HepG2 (cell line): ENCODE results near the gene MTA2. TPM values are rescaled to one million over a fixed set of nuclear protein-coding genes. Genes with fewer than 3 reads are reported as not detected.
A peak's percentile ranks its signal among the peaks of the same experiment; 100 is the strongest.

Experiments used
- BCL6 ChIP-seq: IDR thresholded peaks from 2 replicates; pipeline ENCODE4 v1.6.1; 2016; ENCODE audit warnings: missing genetic modification reagents, missing compliant biosample characterization
- CBFB ChIP-seq: sonication (generic); formaldehyde crosslinking; IDR thresholded peaks from 2 replicates; pipeline ENCODE4 v1.4.0; 2020; ENCODE audit warnings: missing genetic modification reagents
- ELF1 ChIP-seq: sonication (generic); formaldehyde crosslinking; IDR thresholded peaks from 2 replicates; pipeline ENCODE4 v1.4.0; 2020; ENCODE audit warnings: missing genetic modification reagents
- KMT2B ChIP-seq: IDR thresholded peaks from 2 replicates; pipeline ENCODE4 v1.6.1; 2016; ENCODE audit warnings: missing genetic modification reagents, missing compliant biosample characterization
- MXD4 ChIP-seq: IDR thresholded peaks from 2 replicates; pipeline ENCODE4 v1.6.1; 2016; ENCODE audit warnings: mild to moderate bottlenecking, missing biosample characterization, missing genetic modification reagents
- NR2F6 ChIP-seq, 2 experiments: IDR thresholded peaks; 2 replicates each; pipeline ENCODE4 v1.6.1; 2016; ENCODE audit warnings: antibody characterized with exemption in 1 of 2, mild to moderate bottlenecking in 1 of 2
- RFXAP ChIP-seq: sonication (generic); formaldehyde crosslinking; IDR thresholded peaks from 2 replicates; pipeline ENCODE4 v1.4.0; 2020; ENCODE audit warnings: missing genetic modification reagents, borderline replicate concordance
- THAP9 ChIP-seq: sonication (generic); formaldehyde crosslinking; IDR thresholded peaks from 2 replicates; pipeline ENCODE4; 2020; ENCODE audit warnings: missing genetic modification reagents, mild to moderate bottlenecking, borderline replicate concordance
- ZBTB39 ChIP-seq: sonication (generic); formaldehyde crosslinking; IDR thresholded peaks from 2 replicates; pipeline ENCODE4 v1.5.0; 2020; ENCODE audit warnings: missing genetic modification reagents
- ZFP37 ChIP-seq: sonication (generic); formaldehyde crosslinking; IDR thresholded peaks from 2 replicates; pipeline ENCODE4 v1.4.0; 2020; ENCODE audit warnings: missing genetic modification reagents, borderline replicate concordance
- ZNF180 ChIP-seq: sonication (generic); formaldehyde crosslinking; IDR thresholded peaks from 2 replicates; pipeline ENCODE4 v1.4.0; 2020; ENCODE audit warnings: low read depth, missing genetic modification reagents, borderline replicate concordance
- ZNF20 ChIP-seq: sonication (generic); formaldehyde crosslinking; IDR thresholded peaks from 2 replicates; pipeline ENCODE4 v1.4.0; 2020; ENCODE audit warnings: mild to moderate bottlenecking, moderate library complexity, missing genetic modification reagents
- ZNF230 ChIP-seq: sonication (generic); formaldehyde crosslinking; IDR thresholded peaks from 2 replicates; pipeline ENCODE4 v1.4.0; 2020; ENCODE audit warnings: mild to moderate bottlenecking, missing genetic modification reagents
- ZNF484 ChIP-seq: sonication (generic); formaldehyde crosslinking; IDR thresholded peaks from 2 replicates; pipeline ENCODE4 v1.5.1; 2020; ENCODE audit warnings: mild to moderate bottlenecking, low read depth, missing genetic modification reagents, borderline replicate concordance
- ZNF546 ChIP-seq: sonication (generic); formaldehyde crosslinking; conservative IDR thresholded peaks from 2 replicates; pipeline ENCODE4 v1.8.1; 2023; ENCODE audit warnings: mild to moderate bottlenecking, missing genetic modification reagents
- ZNF720 ChIP-seq: sonication (generic); formaldehyde crosslinking; IDR thresholded peaks from 2 replicates; pipeline ENCODE4 v1.4.0; 2020; ENCODE audit warnings: missing genetic modification reagents
- polyA plus RNA-seq, 8 experiments: library from polyadenylated mRNA; depleted of rRNA in 3 of 8; stranded (reverse) in 7 of 8; unstranded in 1 of 8; fragments of >200 nt; fragmentation: Illumina TruSeq in 4 of 8; extraction: Trizol in 4 of 8; gene quantifications; 2 replicates each; pipeline versions ENCODE4 v1.2.1 to v1.2.3, GENCODE V29; 2011 to 2016; ENCODE audit warnings: low read depth in 4 of 8, missing spikeins in 1 of 8, mixed read lengths in 1 of 8; ENCODE audit not compliant: insufficient read depth in 1 of 8
- total RNA-seq, 5 experiments: library from RNA; depleted of rRNA; stranded (reverse); fragments of >200 nt; fragmentation: Illumina TruSeq; extraction: Trizol; gene quantifications; 2 replicates each; pipeline ENCODE4 v1.2.3, GENCODE V29; 2016; ENCODE audit warnings: low read depth in 1 of 5
- TF ChIP-seq, protein P1 (sequence below): sonication (generic); formaldehyde crosslinking; IDR thresholded peaks from 2 replicates; pipeline ENCODE4 v1.5.0; 2020; ENCODE audit warnings: mild to moderate bottlenecking, missing genetic modification reagents
- TF ChIP-seq, protein P2 (sequence below): sonication (generic); formaldehyde crosslinking; IDR thresholded peaks from 2 replicates; pipeline ENCODE4 v1.4.0; 2020; ENCODE audit warnings: mild to moderate bottlenecking, missing genetic modification reagents, borderline replicate concordance
- TF ChIP-seq, protein P3 (sequence below): sonication (generic); formaldehyde crosslinking; IDR thresholded peaks from 2 replicates; pipeline ENCODE4 v1.4.0; 2020; ENCODE audit warnings: mild to moderate bottlenecking, missing genetic modification reagents

The MTA2 gene
- total and polyA plus RNA-seq, 2 of the 13 experiments (the other 11 are each of a cell fraction or from before 2014, with no cell fraction given), result 14.0 to 70.0 TPM

GRCh38 chr11:62560566-62561103 lies 41.0 kb downstream of the MTA2 start (continued):
- TF ChIP-seq ZNF720 (CRISPR knock-in tag) (no peak), CBFB (CRISPR knock-in tag) (no peak), BCL6 (no peak), THAP9 (no peak; the same call in 1 of the 2 replicates), ZNF546 (CRISPR knock-in tag) (no peak), MXD4 (CRISPR knock-in tag) (peak; percentile 61; the same call in 1 of the 2 replicates), ZNF484 (CRISPR knock-in tag) (no peak), ZNF230 (CRISPR knock-in tag) (no peak), ZBTB39 (CRISPR knock-in tag) (no peak), ZNF180 (CRISPR knock-in tag) (no peak), NR2F6 (IDR thresholded peaks at IDR 0.05) (no peak), NR2F6 (CRISPR knock-in tag; IDR thresholded peaks at IDR 0.05) (no peak), ZNF20 (CRISPR knock-in tag) (no peak), ZFP37 (no peak), ELF1 (CRISPR knock-in tag) (no peak), KMT2B (CRISPR knock-in tag) (0 out of 2 replicates have a peak, but pooled peaks have one; percentile 27), RFXAP (CRISPR knock-in tag) (no peak)
- TF ChIP-seq, protein P1, sequence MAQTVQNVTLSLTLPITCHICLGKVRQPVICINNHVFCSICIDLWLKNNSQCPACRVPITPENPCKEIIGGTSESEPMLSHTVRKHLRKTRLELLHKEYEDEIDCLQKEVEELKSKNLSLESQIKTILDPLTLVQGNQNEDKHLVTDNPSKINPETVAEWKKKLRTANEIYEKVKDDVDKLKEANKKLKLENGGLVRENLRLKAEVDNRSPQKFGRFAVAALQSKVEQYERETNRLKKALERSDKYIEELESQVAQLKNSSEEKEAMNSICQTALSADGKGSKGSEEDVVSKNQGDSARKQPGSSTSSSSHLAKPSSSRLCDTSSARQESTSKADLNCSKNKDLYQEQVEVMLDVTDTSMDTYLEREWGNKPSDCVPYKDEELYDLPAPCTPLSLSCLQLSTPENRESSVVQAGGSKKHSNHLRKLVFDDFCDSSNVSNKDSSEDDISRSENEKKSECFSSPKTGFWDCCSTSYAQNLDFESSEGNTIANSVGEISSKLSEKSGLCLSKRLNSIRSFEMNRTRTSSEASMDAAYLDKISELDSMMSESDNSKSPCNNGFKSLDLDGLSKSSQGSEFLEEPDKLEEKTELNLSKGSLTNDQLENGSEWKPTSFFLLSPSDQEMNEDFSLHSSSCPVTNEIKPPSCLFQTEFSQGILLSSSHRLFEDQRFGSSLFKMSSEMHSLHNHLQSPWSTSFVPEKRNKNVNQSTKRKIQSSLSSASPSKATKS (CRISPR knock-in tag), result no peak
- TF ChIP-seq, protein P2, sequence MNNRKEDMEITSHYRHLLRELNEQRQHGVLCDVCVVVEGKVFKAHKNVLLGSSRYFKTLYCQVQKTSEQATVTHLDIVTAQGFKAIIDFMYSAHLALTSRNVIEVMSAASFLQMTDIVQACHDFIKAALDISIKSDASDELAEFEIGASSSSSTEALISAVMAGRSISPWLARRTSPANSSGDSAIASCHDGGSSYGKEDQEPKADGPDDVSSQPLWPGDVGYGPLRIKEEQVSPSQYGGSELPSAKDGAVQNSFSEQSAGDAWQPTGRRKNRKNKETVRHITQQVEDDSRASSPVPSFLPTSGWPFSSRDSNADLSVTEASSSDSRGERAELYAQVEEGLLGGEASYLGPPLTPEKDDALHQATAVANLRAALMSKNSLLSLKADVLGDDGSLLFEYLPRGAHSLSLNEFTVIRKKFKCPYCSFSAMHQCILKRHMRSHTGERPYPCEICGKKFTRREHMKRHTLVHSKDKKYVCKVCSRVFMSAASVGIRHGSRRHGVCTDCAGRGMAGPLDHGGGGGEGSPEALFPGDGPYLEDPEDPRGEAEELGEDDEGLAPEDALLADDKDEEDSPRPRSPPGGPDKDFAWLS (CRISPR knock-in tag), result no peak
- TF ChIP-seq, protein P3, sequence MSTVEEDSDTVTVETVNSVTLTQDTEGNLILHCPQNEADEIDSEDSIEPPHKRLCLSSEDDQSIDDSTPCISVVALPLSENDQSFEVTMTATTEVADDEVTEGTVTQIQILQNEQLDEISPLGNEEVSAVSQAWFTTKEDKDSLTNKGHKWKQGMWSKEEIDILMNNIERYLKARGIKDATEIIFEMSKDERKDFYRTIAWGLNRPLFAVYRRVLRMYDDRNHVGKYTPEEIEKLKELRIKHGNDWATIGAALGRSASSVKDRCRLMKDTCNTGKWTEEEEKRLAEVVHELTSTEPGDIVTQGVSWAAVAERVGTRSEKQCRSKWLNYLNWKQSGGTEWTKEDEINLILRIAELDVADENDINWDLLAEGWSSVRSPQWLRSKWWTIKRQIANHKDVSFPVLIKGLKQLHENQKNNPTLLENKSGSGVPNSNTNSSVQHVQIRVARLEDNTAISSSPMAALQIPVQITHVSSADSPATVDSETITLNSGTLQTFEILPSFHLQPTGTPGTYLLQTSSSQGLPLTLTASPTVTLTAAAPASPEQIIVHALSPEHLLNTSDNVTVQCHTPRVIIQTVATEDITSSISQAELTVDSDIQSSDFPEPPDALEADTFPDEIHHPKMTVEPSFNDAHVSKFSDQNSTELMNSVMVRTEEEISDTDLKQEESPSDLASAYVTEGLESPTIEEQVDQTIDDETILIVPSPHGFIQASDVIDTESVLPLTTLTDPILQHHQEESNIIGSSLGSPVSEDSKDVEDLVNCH, result no peak
